Measurements from ENCODE around the gene CRNKL1.
"Not testable (repeated sequence)": the region's sequence is repeated elsewhere in the genome, so short reads cannot be mapped to it uniquely, and the experiment has no call there.

Gene CRNKL1

GRCh38 chr20:20003955-20004322 lies 48.3 kb downstream of the CRNKL1 start:
- DNase-seq = not testable (repeated sequence)

- DNase-seq = peak; percentile 8
Observed at GRCh38 chr20:20003031-20003954, 49.0 kb downstream of the CRNKL1 start.

GRCh38 chr20:20002101-20002998 lies 49.9 kb downstream of the CRNKL1 start:
- DNase-seq = no peak

GRCh38 chr20:20000211-20000968 lies 51.9 kb downstream of the CRNKL1 start:
- no peak for DNase-seq

GRCh38 chr20:19998990-19999705 lies 53.1 kb downstream of the CRNKL1 start:
- no peak for DNase-seq

- DNase-seq = no peak
Observed at GRCh38 chr20:19996917-19997316, 55.3 kb downstream of the CRNKL1 start.

- DNase-seq = no peak
Observed at GRCh38 chr20:19996222-19996621, 56.0 kb downstream of the CRNKL1 start.

- DNase-seq = no peak
Observed at GRCh38 chr20:19995220-19995863, 56.9 kb downstream of the CRNKL1 start.

- no peak for DNase-seq
Observed at GRCh38 chr20:19993958-19994669, 58.2 kb downstream of the CRNKL1 start.

GRCh38 chr20:19992996-19993908 lies 59.0 kb downstream of the CRNKL1 start:
- DNase-seq = no peak

- DNase-seq = no peak
Observed at GRCh38 chr20:19991854-19992253, 60.4 kb downstream of the CRNKL1 start.

- DNase-seq = no peak
Observed at GRCh38 chr20:19991308-19991707, 61.0 kb downstream of the CRNKL1 start.

GRCh38 chr20:19990850-19991249 lies 61.4 kb downstream of the CRNKL1 start:
- no peak for DNase-seq

GRCh38 chr20:19987046-19987445 lies 65.2 kb downstream of the CRNKL1 start:
- no peak for DNase-seq

- DNase-seq = no peak
Observed at GRCh38 chr20:19986419-19986818, 65.8 kb downstream of the CRNKL1 start.
